GM12878 (cell line): Measurements from ENCODE around the gene OR2D3. TPM values are rescaled to one million over a fixed set of nuclear protein-coding genes. Genes with fewer than 3 reads are reported as not detected.

Experiments
- ATAC-seq: fragments of 200-7000 bp; cut with Tn5 transposase; 3 replicates; pipeline ENCODE4 v1.9.1; 2020; ENCODE audit warnings: mild to moderate bottlenecking, moderate library complexity
- BruUV-seq: library from RNA; stranded (reverse); fragments of 400-500 nt; replicated peaks from 2 replicates; lab custom pipeline; 2021; lab: Mats Ljungman, UMichigan
- CTCF ChIA-PET: fragments of 300-600 bp; sonication (Branson Sonifier 250); formaldehyde crosslinking; extraction: SDS; loops from one replicate; lab custom pipeline; 2021; ENCODE audit warnings: inconsistent platforms; lab: Yijun Ruan, JAX
- POLR2A ChIA-PET: fragments of 350-600 bp; formaldehyde crosslinking; extraction: SDS; loops from one replicate; lab custom pipeline; 2021; ENCODE audit warnings: inconsistent platforms; lab: Charles Lee
- RAD21 ChIA-PET: fragments of 300-600 bp; sonication (Branson Sonifier 250); formaldehyde crosslinking; loops from one replicate; lab custom pipeline; 2023; ENCODE audit warnings: antibody characterized with exemption; ENCODE audit not compliant: unreplicated experiment; lab: Charles Lee
- SMC1A ChIA-PET: fragments of 300-600 bp; sonication (Branson Sonifier 250); formaldehyde crosslinking; loops from one replicate; lab custom pipeline; 2023; ENCODE audit not compliant: unreplicated experiment, uncharacterized antibody; lab: Charles Lee
- DNase-seq: peaks from one replicate; pipeline ENCODE4 v3.0.0-alpha.2; 2011; ENCODE audit warnings: low read depth, low spot score
- FAIRE-seq: peaks from 3 replicates; lab custom pipeline; 2011; peaks lifted over from hg19 to GRCh38; lab: Jason Lieb, UNC
- H2AFZ ChIP-seq: 2 replicates; pipeline ENCODE4 v1.6.0; 2011; ENCODE audit warnings: low read depth, low read length, control low read depth; ENCODE audit not compliant: control insufficient read depth
- H3K27ac ChIP-seq: 2 replicates; pipeline ENCODE4 v1.5.1; 2011; ENCODE audit warnings: control low read depth; ENCODE audit not compliant: control insufficient read depth, insufficient read depth
- H3K27me3 ChIP-seq, 2 experiments: replicated peaks in 1 of 2; 2 replicates each; pipeline versions ENCODE4 v1.6.0 to v1.6.1; 2011; ENCODE audit warnings: low read length in 1 of 2; ENCODE audit not compliant: control insufficient read depth in 2 of 2, insufficient read depth in 2 of 2
- H3K36me3 ChIP-seq, 2 experiments: 2 replicates each; pipeline ENCODE4 v1.5.1; 2011; ENCODE audit warnings: low read length in 1 of 2; ENCODE audit not compliant: control insufficient read depth in 2 of 2, insufficient read depth in 2 of 2
- H3K4me1 ChIP-seq: 2 replicates; pipeline ENCODE4 v1.6.1; 2011; ENCODE audit warnings: mild to moderate bottlenecking, low read length, moderate library complexity, mixed read lengths; ENCODE audit not compliant: control insufficient read depth, insufficient read depth
- H3K4me2 ChIP-seq: 2 replicates; pipeline ENCODE4 v1.6.0; 2011; ENCODE audit warnings: control low read depth; ENCODE audit not compliant: control insufficient read depth, insufficient read depth
- H3K4me3 ChIP-seq: fragments of 200-600 bp; sonication (generic); 2 replicates; pipeline ENCODE4 v1.5.1; 2016
- H3K79me2 ChIP-seq: 2 replicates; pipeline ENCODE4 v1.6.0; 2011; ENCODE audit warnings: low read length; ENCODE audit not compliant: control insufficient read depth, insufficient read depth
- H3K9ac ChIP-seq: 2 replicates; pipeline ENCODE4 v1.8.0; 2011; ENCODE audit warnings: low read length, control low read depth, mixed read lengths; ENCODE audit not compliant: control insufficient read depth, insufficient read depth
- H3K9me3 ChIP-seq: replicated peaks from 3 replicates; pipeline ENCODE4 v1.5.1; 2011; ENCODE audit warnings: mild to moderate bottlenecking, low read length; ENCODE audit not compliant: control insufficient read depth, insufficient read depth
- H4K20me1 ChIP-seq: 2 replicates; pipeline ENCODE4 v1.6.0; 2011; ENCODE audit not compliant: control insufficient read depth, insufficient read depth
- BCLAF1 ChIP-seq: fragments of 450-650 bp; IDR thresholded peaks from 2 replicates; pipeline ENCODE4 v1.6.1; 2017; ENCODE audit warnings: antibody characterized with exemption, mild to moderate bottlenecking, moderate library complexity
- CBFB ChIP-seq: IDR thresholded peaks from 2 replicates; pipeline ENCODE4 v1.6.1; 2016; ENCODE audit warnings: antibody characterized with exemption, low read depth
- CREM ChIP-seq: IDR thresholded peaks from 2 replicates; pipeline ENCODE4 v1.6.1; 2014; ENCODE audit warnings: antibody characterized with exemption, low read depth
- ESRRA ChIP-seq: IDR thresholded peaks from 2 replicates; pipeline ENCODE4 v1.6.1; 2012; ENCODE audit warnings: mild to moderate bottlenecking, low read length, improper control_type of control experiment
- EZH2 ChIP-seq: IDR thresholded peaks from 2 replicates; pipeline ENCODE4 v1.6.1; 2012; ENCODE audit warnings: low read depth, mild to moderate bottlenecking, control low read depth, inconsistent platforms, low read length, borderline replicate concordance; ENCODE audit not compliant: control insufficient read depth
- FOXK2 ChIP-seq: fragments of 450-650 bp; IDR thresholded peaks from 2 replicates; pipeline ENCODE4 v1.6.1; 2017; ENCODE audit warnings: mild to moderate bottlenecking, moderate library complexity
- GABPA ChIP-seq: IDR thresholded peaks from 2 replicates; pipeline ENCODE4 v1.6.1; 2014; ENCODE audit warnings: antibody characterized with exemption, low read depth, mild to moderate bottlenecking, inconsistent platforms
- MEF2B ChIP-seq: fragments of 450-650 bp; IDR thresholded peaks from 2 replicates; pipeline ENCODE4 v1.6.1; 2018; ENCODE audit warnings: mild to moderate bottlenecking, moderate library complexity; ENCODE audit not compliant: partially characterized antibody, poor library complexity, severe bottlenecking
- NFIC ChIP-seq: IDR thresholded peaks from 2 replicates; pipeline ENCODE4 v1.6.1; 2012; ENCODE audit warnings: low read depth, mild to moderate bottlenecking, inconsistent platforms, low read length, moderate library complexity
- PAX5 ChIP-seq: IDR thresholded peaks from 2 replicates; pipeline ENCODE4 v1.6.1; 2011; ENCODE audit warnings: low read depth, low read length, borderline replicate concordance
- RBBP5 ChIP-seq: fragments of 200-600 bp; sonication (generic); conservative IDR thresholded peaks from 2 replicates; pipeline ENCODE4 v1.6.1; 2016
- SREBF1 ChIP-seq: IDR thresholded peaks from 2 replicates; pipeline ENCODE4 v1.6.1; 2012; ENCODE audit warnings: mild to moderate bottlenecking, low read length
- SREBF2 ChIP-seq: IDR thresholded peaks from 2 replicates; pipeline ENCODE4 v1.6.1; 2012; ENCODE audit warnings: mild to moderate bottlenecking, low read length
- ZBTB40 ChIP-seq: fragments of 450-650 bp; IDR thresholded peaks from 2 replicates; pipeline ENCODE4 v1.6.1; 2016; ENCODE audit warnings: mild to moderate bottlenecking, moderate library complexity, borderline replicate concordance
- ZZZ3 ChIP-seq: IDR thresholded peaks from 2 replicates; pipeline ENCODE4 v1.6.1; 2011; ENCODE audit warnings: low read depth; ENCODE audit not compliant: control insufficient read depth, insufficient read length
- WGBS: methylation state at CpG from one replicate; pipeline ENCODE4 v1.1.6; 2016; ENCODE audit warnings: low lambda C conversion rate; ENCODE audit not compliant: insufficient replicate concordance, insufficient coverage; ENCODE audit errors: missing lambda C conversion rate; 5-methylcytosine and 5-hydroxymethylcytosine counted together
- in situ Hi-C: fragments of 300-500 bp; cut with MboI; formaldehyde crosslinking; loops from 9 replicates; pipeline ENCODE4 v1.14.3; 2018; ENCODE audit warnings: mixed read lengths
- intact Hi-C: fragments of 100-400 bp; cut with micrococcal nuclease; formaldehyde crosslinking; loops from one replicate; pipeline ENCODE4 v1.14.2; 2022; ENCODE audit not compliant: unreplicated experiment
- polyA plus RNA-seq, 11 experiments: library from polyadenylated mRNA; depleted of rRNA in 4 of 11; unstranded in 6 of 11; stranded (reverse) in 5 of 11; fragments of >200 nt; fragmentation: Nextera tagmentation in 4 of 11; fragmentation: Illumina TruSeq in 1 of 11; extraction: Ambion mirVana in 4 of 11; extraction: Trizol in 1 of 11; gene quantifications; 1 replicate in 1 of 11; 2 replicates in 10 of 11; pipeline versions ENCODE4 v1.2.1 to v1.2.3, GENCODE V29; 2011 to 2016; ENCODE audit warnings: inconsistent platforms in 2 of 11, missing spikeins in 2 of 11, low read depth in 1 of 11
- total RNA-seq, 4 experiments: library from RNA; depleted of rRNA in 3 of 4; stranded (reverse); fragments of >200 nt in 3 of 4; fragmentation: Illumina TruSeq in 1 of 4; extraction: Trizol in 1 of 4; gene quantifications; 2 replicates each; pipeline versions ENCODE4 v1.2.1 to v1.2.3, GENCODE V29; 2013 to 2021

OR2D3 gene
- total and polyA plus RNA-seq, 10 of the 15 experiments (the other 5 are each of a cell fraction or from before 2014, with no cell fraction given) = 0.20 TPM; not detected in 9

- TF ChIP-seq ZBTB40 (no peak), CREM (no peak), NFIC (no peak)
Observed at GRCh38 chr11:6925636-6926207, 4.9 kb downstream of the OR2D3 start (continued).

GRCh38 chr11:6926208-6927029 lies 5.6 kb downstream of the OR2D3 start, which contains the start of gene ZNF215:
Gene ZNF215, plus strand, starts transcription at chr11:6926426. Its CDS starts 5,847 bp downstream, at chr11:6932273.
- peak within 1 kb of the TSS; percentile 88 for H3K4me2 ChIP-seq
- FAIRE-seq (no peak), ATAC-seq (peak; percentile 77), DNase-seq (no peak)
- H3K79me2 ChIP-seq = no peaks in the 10 kb centered on the region
- H3K4me1 ChIP-seq = 0 out of 2 replicates have a peak, but pooled peaks cover 6% of the 10 kb centered on the region
- SMC1A ChIA-PET = interaction anchor here (0.9 to 1.4 kb wide), 3 partner anchors 7 to 1060 kb away, joined by 3 read pairs; partner anchors contain the start of gene EIF3F
- BruUV-seq = TSS peak; percentile 64
- H3K36me3 ChIP-seq = no peaks in the 10 kb centered on the region
- peaks cover 0 to 4% of the 10 kb centered on the region in 2 experiments; a peak in 2 of 4 replicates for H3K27me3 ChIP-seq
- H3K9me3 ChIP-seq = no peaks in the 10 kb centered on the region
- no peaks in the 10 kb centered on the region for H4K20me1 ChIP-seq
- intact Hi-C loops = no loop called here
- CTCF ChIA-PET = interaction anchor here (1.4 kb wide), 1 partner anchor 71 kb away, joined by 3 read pairs; no protein-coding TSS in a partner anchor
- H3K9ac ChIP-seq = peak within 1 kb of the TSS; percentile 36; the same call in 1 of the 2 replicates
- WGBS = 3% methylated on average over 60 of the region's 61 CpGs
- RAD21 ChIA-PET = interaction anchor here (0.7 kb wide), 1 partner anchor 322 kb away, joined by 3 read pairs; no protein-coding TSS in a partner anchor
- peak within 1 kb of the TSS; percentile 0 for H3K27ac ChIP-seq
- H3K4me3 ChIP-seq = peak within 1 kb of the TSS; percentile 65
- in situ Hi-C loops = no loop called here
- POLR2A ChIA-PET = no interaction called here
- H2AFZ ChIP-seq = peak within 1 kb of the TSS; percentile 64
- no peak for TF ChIP-seq EZH2
- no peak for TF ChIP-seq ZZZ3
- TF ChIP-seq FOXK2 = no peak
- no peak for TF ChIP-seq CBFB
- peak; percentile 80; the same call in 1 of the 2 replicates for TF ChIP-seq PAX5
- no peak for TF ChIP-seq ESRRA
- TF ChIP-seq GABPA = 0 out of 2 replicates have a peak, but pooled peaks have one; percentile 22
- TF ChIP-seq SREBF2 = no peak
- no peak for TF ChIP-seq RBBP5
- TF ChIP-seq BCLAF1 = no peak
- TF ChIP-seq MEF2B = no peak
- TF ChIP-seq SREBF1 = no peak
